Mucosa of stomach (tissue), 1 donor: ENCODE data around the gene INTS4.
"Not testable (repeated sequence)": the region's sequence is repeated elsewhere in the genome, so short reads cannot be mapped to it uniquely, and the experiment has no call there.

Source experiments
- H3K27me3 ChIP-seq: one replicate; pipeline ENCODE4 v1.7.0; 2013; ENCODE audit warnings: mild to moderate bottlenecking, low read length; ENCODE audit not compliant: control insufficient read depth, insufficient read depth
- H3K36me3 ChIP-seq: one replicate; pipeline ENCODE4 v1.7.0; 2013; ENCODE audit warnings: low read length; ENCODE audit not compliant: control insufficient read depth, insufficient read depth
- H3K4me1 ChIP-seq: one replicate; pipeline ENCODE4 v1.7.0; 2013; ENCODE audit warnings: mild to moderate bottlenecking, low read length; ENCODE audit not compliant: control insufficient read depth, insufficient read depth
- H3K4me3 ChIP-seq: one replicate; pipeline ENCODE4 v1.7.0; 2013; ENCODE audit warnings: low read length
- H3K9ac ChIP-seq: one replicate; pipeline ENCODE4 v1.7.0; 2013; ENCODE audit warnings: mild to moderate bottlenecking, low read length, moderate library complexity
- H3K9me3 ChIP-seq: one replicate; pipeline ENCODE4 v1.7.0; 2013; ENCODE audit warnings: mild to moderate bottlenecking, low read length, moderate library complexity; ENCODE audit not compliant: control insufficient read depth
- donor health status: Pancreatic carcinoma.

INTS4 gene

DNA sequence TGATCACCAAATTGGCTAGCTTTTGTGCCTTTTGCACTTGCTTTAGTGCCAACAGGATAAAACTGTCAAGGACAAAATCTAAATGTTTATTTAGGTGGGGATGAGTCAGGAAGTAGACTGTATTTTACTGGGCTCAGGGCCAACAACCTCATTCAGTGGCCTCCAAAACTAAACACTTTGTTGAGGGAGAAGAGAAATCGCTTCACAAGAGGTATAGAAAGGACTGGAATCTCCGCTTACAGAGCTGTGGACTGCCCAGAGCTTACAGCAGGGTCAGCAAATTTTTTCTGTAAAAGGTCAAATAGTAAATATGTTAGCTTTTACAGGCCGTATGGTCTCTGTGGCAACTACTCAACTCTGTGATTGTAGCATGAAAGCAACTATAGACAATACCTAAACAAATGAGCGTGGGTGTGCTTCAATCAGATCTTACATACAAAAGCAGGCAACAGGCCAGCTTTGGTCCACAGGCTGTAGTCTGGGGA lies 80.1 kb downstream of the INTS4 start:
- not testable (repeated sequence) for H3K9me3 ChIP-seq, H3K4me3 ChIP-seq, H3K36me3 ChIP-seq

DNA sequence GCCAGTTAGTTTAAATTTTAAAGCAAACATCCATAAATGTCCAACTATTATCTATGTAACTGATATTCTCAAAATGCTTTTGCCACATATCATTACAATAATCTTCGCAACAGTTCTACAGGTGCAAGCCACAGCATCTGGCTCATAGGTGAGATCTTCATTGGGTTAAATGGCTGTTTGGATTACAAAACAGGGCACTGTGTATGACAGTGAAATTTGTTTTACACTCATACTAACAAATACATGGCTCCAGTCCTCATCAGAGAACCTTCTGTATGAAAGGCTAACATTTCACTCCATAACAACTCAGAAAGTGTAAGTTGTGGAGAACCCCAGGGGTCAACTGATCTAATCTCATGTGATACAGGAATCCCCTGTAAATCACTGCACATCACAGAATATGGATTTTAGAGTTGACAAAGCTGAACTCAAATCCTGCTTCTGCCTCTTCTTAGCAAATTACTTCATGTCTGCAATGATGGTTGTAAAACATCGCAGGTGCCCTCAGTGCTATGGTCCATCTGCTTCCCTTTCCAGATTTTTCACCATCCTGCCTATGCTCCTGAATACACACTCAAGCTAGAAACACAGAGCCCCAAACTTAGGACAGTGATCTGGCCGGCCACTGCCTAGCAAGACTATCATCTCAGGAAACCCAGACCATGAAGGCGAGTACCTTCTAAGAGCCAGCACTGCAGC lies 80.7 kb downstream of the INTS4 start:
- H3K4me3 ChIP-seq, H3K9me3 ChIP-seq, H3K36me3 ChIP-seq, H3K9ac ChIP-seq, H3K27me3 ChIP-seq, H3K4me1 ChIP-seq: not testable (repeated sequence)

More for the DNA sequence above, 80.1 kb downstream of the INTS4 start:
- H3K9ac ChIP-seq, H3K4me1 ChIP-seq, H3K27me3 ChIP-seq: not testable (repeated sequence)

DNA sequence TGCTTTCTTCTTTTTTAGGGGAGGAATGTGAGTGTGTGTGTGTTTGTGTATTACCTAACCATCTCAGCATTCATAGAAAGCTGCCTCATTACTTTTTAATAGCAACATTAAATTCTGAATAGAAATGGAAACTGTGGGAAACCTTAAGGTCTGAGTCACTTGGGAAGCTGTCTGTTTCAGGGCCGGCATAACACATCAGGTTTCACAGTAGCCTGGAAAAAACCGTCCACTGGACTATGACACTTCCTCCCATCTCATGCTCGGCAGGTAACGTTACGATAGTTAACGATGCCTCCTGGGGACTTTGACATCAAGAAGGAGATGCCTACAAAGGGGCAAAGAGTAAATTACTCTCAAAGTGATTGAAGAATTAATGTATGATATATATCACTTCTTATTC lies 83.6 kb downstream of the INTS4 start:
- H3K9ac ChIP-seq, H3K27me3 ChIP-seq, H3K9me3 ChIP-seq, H3K4me3 ChIP-seq, H3K36me3 ChIP-seq: not testable (repeated sequence)
- peaks cover 14% of the 10 kb centered on the region for H3K4me1 ChIP-seq

DNA sequence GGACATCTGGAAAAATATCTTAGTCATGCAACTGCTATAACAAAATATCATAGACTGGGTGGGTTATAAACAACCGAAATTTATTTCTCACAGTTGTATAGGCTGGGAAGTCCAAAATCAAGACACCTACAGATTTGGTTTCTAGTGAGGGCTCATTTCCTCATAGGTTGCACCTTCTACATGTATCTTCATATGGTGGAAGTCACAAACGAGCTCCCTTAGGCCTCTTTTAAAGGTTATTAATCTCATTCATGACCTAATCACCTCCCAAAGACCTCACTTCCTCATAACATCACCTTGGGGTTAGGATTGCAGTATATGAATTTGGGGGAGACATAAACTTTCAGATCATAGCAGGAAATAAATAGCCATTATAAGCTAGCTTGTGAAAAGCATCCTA lies 85.2 kb downstream of the INTS4 start:
- no peaks in the 10 kb centered on the region for H3K9me3 ChIP-seq
- H3K36me3 ChIP-seq: no peaks in the 10 kb centered on the region
- H3K9ac ChIP-seq: no peak overlapping the region
- H3K4me3 ChIP-seq: no peak overlapping the region
- peaks cover 10% of the 10 kb centered on the region for H3K4me1 ChIP-seq
- H3K27me3 ChIP-seq: no peaks in the 10 kb centered on the region

DNA sequence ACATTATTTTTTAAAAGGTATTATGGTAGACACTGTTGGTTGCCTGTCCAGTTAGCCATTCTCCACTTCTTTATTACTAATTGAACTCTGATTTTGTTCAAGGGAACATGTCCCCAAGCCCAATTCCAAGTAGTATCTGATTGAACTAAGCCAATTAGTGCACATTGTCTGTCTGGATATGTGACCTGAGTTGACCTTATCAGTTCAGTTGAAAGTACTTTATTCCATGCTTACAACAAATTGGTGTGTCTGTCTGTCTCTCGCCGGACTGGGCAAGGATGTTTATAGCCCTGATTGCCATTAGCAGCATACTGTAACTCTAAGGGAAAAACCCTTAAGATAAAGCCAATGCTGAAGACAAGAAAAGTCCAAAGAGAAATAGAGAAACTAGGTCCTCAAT lies 85.6 kb downstream of the INTS4 start:
- Histone ChIP-seq H3K36me3 (no peaks in the 10 kb centered on the region), H3K27me3 (no peaks in the 10 kb centered on the region), H3K4me3 (no peak overlapping the region), H3K4me1 (peaks cover 5% of the 10 kb centered on the region), H3K9ac (no peak overlapping the region), H3K9me3 (no peaks in the 10 kb centered on the region)

DNA sequence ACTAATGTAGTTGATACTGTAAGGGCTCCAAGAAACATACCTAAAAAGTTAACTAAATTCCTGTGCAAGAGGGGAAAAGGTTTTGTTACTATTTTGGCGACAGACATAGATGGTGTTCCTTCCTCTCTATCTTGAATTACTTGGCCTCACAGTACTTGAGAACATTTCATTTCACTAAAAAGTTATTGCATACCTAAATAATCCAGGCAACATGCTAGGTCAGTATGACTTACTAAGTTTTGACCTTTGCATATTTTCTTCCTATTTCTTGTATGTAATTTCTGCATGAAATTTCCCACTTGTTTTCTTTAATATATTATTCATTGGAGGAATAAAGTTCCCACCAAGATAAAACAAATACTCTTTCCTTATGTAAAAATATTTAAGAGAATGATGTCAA lies 99.5 kb downstream of the INTS4 start:
- H3K9me3 ChIP-seq, H3K4me1 ChIP-seq, H3K27me3 ChIP-seq, H3K9ac ChIP-seq, H3K36me3 ChIP-seq, H3K4me3 ChIP-seq: not testable (repeated sequence)

DNA sequence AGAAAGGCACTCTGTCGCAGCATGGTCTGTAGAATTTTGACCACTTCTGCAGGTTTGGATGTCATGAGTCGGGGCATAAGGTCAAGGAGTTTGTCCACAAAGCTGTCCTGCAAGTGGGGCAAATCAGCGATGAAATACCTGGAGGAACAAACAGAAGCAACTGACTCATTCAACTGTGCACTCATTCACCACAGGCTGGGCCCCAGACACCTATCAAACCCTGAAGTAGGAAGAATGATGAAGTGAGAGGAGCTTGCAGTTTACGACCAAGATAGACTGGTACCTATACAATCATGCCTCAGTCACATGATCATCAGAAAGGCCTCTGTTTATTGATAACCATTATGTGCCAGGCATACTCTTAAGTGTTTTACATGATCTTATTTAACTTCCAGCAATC lies 102.8 kb downstream of the INTS4 start:
- H3K9me3 ChIP-seq, H3K4me1 ChIP-seq, H3K27me3 ChIP-seq, H3K4me3 ChIP-seq, H3K9ac ChIP-seq, H3K36me3 ChIP-seq: not testable (repeated sequence)

DNA sequence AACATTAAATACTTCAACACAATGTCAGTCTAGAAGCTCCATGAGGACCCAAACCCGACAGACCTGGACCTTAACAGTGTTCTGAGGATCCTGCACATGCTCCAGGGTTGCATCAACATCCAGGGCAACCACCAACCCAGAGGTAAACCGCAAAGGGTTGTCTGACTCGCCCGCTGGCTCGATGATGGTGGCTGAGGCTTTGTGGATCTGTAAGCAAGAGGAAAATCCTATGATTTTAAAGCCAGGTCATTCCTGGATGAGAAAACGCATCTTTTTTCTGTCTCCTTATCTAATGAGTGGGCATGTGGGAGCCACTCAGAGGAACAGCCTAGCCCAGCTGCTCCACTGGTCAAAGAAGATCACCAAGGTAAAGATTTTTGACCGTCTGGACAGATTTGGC lies 103.2 kb downstream of the INTS4 start:
- H3K4me1 ChIP-seq, H3K9me3 ChIP-seq, H3K9ac ChIP-seq, H3K4me3 ChIP-seq, H3K27me3 ChIP-seq, H3K36me3 ChIP-seq: not testable (repeated sequence)

DNA sequence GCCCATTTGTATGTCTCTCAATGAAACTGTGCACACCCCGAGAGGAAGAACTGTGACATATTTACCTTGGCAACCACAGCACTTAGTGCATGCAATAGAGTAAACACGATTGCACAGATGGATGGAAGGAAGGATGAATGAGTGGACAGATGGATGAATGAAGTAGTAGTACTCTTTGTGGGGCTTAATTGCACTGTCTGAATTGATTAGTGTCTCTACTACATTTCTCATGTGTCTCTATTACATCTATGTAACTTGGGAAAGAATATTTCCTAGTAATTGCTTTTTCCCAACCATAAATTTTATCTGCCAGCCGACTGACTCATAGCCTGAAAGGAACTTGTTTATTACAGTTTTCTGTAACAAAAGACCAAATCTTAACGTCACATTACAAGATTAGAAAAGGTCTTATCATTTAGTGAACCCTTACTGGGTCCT lies 103.8 kb downstream of the INTS4 start:
- H3K4me1 ChIP-seq, H3K4me3 ChIP-seq, H3K36me3 ChIP-seq, H3K9ac ChIP-seq, H3K9me3 ChIP-seq, H3K27me3 ChIP-seq: not testable (repeated sequence)

DNA sequence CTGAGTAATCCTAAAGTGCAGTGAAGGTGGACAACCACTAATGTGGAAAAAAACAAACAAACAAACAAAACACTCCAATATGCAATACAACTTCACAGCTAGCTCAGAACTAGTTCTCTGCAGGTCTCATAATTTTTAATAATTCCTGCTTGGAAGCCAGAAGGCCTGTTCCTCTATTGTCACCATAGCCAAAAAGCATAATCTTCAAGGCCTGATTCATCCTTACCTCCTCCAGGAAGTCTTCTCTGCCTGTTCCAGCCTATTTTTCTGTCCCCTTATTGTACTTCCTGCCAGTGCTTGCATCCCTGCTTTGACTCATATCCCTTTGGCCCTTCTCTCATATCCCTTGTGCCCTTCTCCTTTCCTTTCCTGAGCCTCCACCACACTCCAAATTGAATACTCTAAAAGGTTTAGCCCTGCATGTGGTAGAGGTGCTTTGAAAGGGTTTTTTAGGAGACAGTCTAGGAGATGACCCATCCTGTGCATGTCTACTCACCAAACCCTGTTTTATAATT lies 104.3 kb downstream of the INTS4 start:
- H3K36me3 ChIP-seq, H3K9me3 ChIP-seq, H3K4me3 ChIP-seq: not testable (repeated sequence)

DNA sequence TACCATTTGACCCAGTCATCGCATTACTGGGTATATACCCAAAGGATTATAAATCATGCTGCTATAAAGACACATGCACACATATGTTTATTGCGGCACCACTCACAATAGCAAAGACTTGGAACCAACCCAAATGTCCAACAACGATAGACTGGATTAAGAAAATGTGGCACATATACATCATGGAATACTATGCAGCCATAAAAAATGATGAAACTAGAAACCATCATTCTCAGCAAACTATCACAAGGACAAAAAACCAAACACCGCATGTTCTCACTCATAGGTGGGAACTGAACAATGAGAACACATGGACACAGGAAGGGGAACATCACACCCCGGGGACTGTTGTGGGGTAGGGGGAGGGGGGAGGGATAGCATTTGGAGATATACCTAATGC lies 105.4 kb downstream of the INTS4 start:
- H3K9me3 ChIP-seq, H3K27me3 ChIP-seq, H3K4me1 ChIP-seq, H3K9ac ChIP-seq, H3K36me3 ChIP-seq, H3K4me3 ChIP-seq: not testable (repeated sequence)

More for the DNA sequence above, 104.3 kb downstream of the INTS4 start:
- not testable (repeated sequence) for H3K9ac ChIP-seq, H3K27me3 ChIP-seq, H3K4me1 ChIP-seq

DNA sequence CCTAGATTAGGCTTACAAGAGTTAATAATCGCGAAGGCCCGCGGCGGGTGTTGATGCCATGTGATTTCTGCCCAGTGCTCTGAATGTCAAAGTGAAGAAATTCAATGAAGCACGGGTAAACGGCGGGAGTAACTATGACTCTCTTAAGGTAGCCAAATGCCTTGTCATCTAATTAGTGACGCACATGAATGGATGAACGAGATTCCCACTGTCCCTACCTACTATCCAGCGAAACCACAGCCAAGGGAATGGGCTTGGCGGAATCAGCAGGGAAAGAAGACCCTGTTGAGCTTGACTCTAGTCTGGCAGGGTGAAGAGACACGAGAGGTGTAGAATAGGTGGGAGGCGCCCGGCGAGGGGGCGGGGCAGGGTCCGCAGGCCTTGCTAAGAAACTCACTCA lies 108.1 kb downstream of the INTS4 start:
- no peaks in the 10 kb centered on the region for H3K36me3 ChIP-seq
- H3K9ac ChIP-seq: no peak overlapping the region
- no peaks in the 10 kb centered on the region for H3K9me3 ChIP-seq
- no peak overlapping the region for H3K4me3 ChIP-seq
- H3K27me3 ChIP-seq: no peaks in the 10 kb centered on the region
- no peaks in the 10 kb centered on the region for H3K4me1 ChIP-seq

DNA sequence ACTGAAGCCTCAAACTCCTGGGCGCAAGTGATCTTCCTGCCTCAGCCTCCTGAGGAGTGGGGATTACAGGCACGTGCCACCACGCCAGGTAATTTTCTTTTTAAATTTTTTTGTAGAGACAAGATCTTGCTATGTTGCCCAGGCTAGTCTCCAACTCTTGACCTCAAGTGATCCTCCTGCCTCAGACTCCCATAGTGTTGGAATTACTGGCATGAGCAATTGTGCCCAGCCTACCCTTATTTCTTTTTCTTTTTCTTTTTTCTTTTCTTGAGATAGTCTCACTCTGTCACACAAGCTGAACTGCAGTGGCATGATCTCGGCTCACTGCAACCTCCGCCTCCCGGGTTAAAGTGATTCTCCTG lies 109.7 kb downstream of the INTS4 start:
- H3K27me3 ChIP-seq: no peaks in the 10 kb centered on the region
- no peak overlapping the region for H3K4me3 ChIP-seq
- no peaks in the 10 kb centered on the region for H3K9me3 ChIP-seq
- H3K36me3 ChIP-seq: peaks cover 4% of the 10 kb centered on the region
- no peak overlapping the region for H3K9ac ChIP-seq
- H3K4me1 ChIP-seq: no peaks in the 10 kb centered on the region
